ENCODE data around the gene APP. TPM values are rescaled to one million over a fixed set of nuclear protein-coding genes. Genes with fewer than 3 reads are reported as not detected.

The APP gene
- total RNA-seq, 1 donor from 2014 or later: 1,326 TPM

- no peak for DNase-seq (ENCODE audit: low read depth in 2 of 2)
Measured at GRCh38 chr21:25834381-25834780, 336.2 kb downstream of the APP start.

- DNase-seq (ENCODE audit: low read depth in 2 of 2): peak in 1 of 2 donors; percentile 57
Measured at GRCh38 chr21:25831300-25831960, 339.1 kb downstream of the APP start.
